T-helper 1 cell treated with Interleukin-12 subunit alpha and Interleukin-12 subunit beta and Interleukin-4 antibody, amounts not matched to agents 30 μg/mL and 1 μg/mL, for 36 hours (primary cell): ENCODE data around the gene GPC2.
"Not testable (repeated sequence)": the region's sequence is repeated elsewhere in the genome, so short reads cannot be mapped to it uniquely, and the experiment has no call there.

Experiments
- H3K27ac Mint-ChIP-seq: one replicate; pipeline ENCODE4 v1.8.0; 2021; ENCODE audit warnings: mild to moderate bottlenecking, mixed read lengths
- H3K27me3 Mint-ChIP-seq: one replicate; pipeline ENCODE4 v1.8.0; 2021; ENCODE audit warnings: low read depth, mixed read lengths
- H3K36me3 Mint-ChIP-seq: one replicate; pipeline ENCODE4 v1.8.0; 2021; ENCODE audit warnings: low read depth, mixed read lengths
- H3K4me1 Mint-ChIP-seq: one replicate; pipeline ENCODE4 v1.8.0; 2021; ENCODE audit warnings: low read depth, mixed read lengths
- H3K4me3 Mint-ChIP-seq: one replicate; pipeline ENCODE4 v1.8.0; 2021; ENCODE audit warnings: mild to moderate bottlenecking, moderate library complexity, mixed read lengths
- H3K9me3 Mint-ChIP-seq: one replicate; pipeline ENCODE4 v1.8.0; 2021; ENCODE audit warnings: mixed read lengths

Gene GPC2

GRCh38 chr7:100189061-100189460 lies 11.9 kb upstream of the GPC2 start:
- H3K4me3 Mint-ChIP-seq, result no peak overlapping the region
- peaks cover 18% of the 10 kb centered on the region for H3K4me1 Mint-ChIP-seq
- no peaks in the 10 kb centered on the region for H3K27me3 Mint-ChIP-seq
- H3K27ac Mint-ChIP-seq, result no peak overlapping the region
- peaks cover 12% of the 10 kb centered on the region for H3K36me3 Mint-ChIP-seq
- no peaks in the 10 kb centered on the region for H3K9me3 Mint-ChIP-seq

- no peaks in the 10 kb centered on the region for H3K9me3 Mint-ChIP-seq
- peaks cover 9% of the 10 kb centered on the region for H3K36me3 Mint-ChIP-seq
- H3K4me3 Mint-ChIP-seq, result no peak overlapping the region
- H3K27me3 Mint-ChIP-seq, result no peaks in the 10 kb centered on the region
- peaks cover 32% of the 10 kb centered on the region for H3K4me1 Mint-ChIP-seq
- no peak overlapping the region for H3K27ac Mint-ChIP-seq
Measured at GRCh38 chr7:100185726-100186125, 8.5 kb upstream of the GPC2 start.

GRCh38 chr7:100183090-100183489 lies 5.9 kb upstream of the GPC2 start:
- not testable (repeated sequence) for H3K9me3 Mint-ChIP-seq, H3K36me3 Mint-ChIP-seq, H3K27me3 Mint-ChIP-seq, H3K4me3 Mint-ChIP-seq
- H3K27ac Mint-ChIP-seq, result peak overlapping the region; percentile 65
- peaks cover 26% of the 10 kb centered on the region for H3K4me1 Mint-ChIP-seq

GRCh38 chr7:100182616-100183015 lies 5.4 kb upstream of the GPC2 start:
- Mint-ChIP-seq H3K4me1 (peaks cover 28% of the 10 kb centered on the region), H3K4me3 (peak overlapping the region; percentile 80), H3K27ac (peak overlapping the region; percentile 91)
- H3K36me3 Mint-ChIP-seq, H3K27me3 Mint-ChIP-seq, H3K9me3 Mint-ChIP-seq: not testable (repeated sequence)

- Mint-ChIP-seq H3K4me1 (peaks cover 38% of the 10 kb centered on the region), H3K4me3 (peak overlapping the region; percentile 64), H3K27ac (peak overlapping the region; percentile 91)
- H3K9me3 Mint-ChIP-seq, H3K27me3 Mint-ChIP-seq, H3K36me3 Mint-ChIP-seq: not testable (repeated sequence)
Measured at GRCh38 chr7:100180084-100180483, 2.9 kb upstream of the GPC2 start.

- H3K4me3 Mint-ChIP-seq, result peak overlapping the region; percentile 77
- H3K9me3 Mint-ChIP-seq, result no peaks in the 10 kb centered on the region
- no peak overlapping the region for H3K27ac Mint-ChIP-seq
- peaks cover 12% of the 10 kb centered on the region for H3K27me3 Mint-ChIP-seq
- peaks cover 27% of the 10 kb centered on the region for H3K4me1 Mint-ChIP-seq
- peaks cover 7% of the 10 kb centered on the region for H3K36me3 Mint-ChIP-seq
Measured at GRCh38 chr7:100176096-100177044, 811 bp downstream of the GPC2 start.

GRCh38 chr7:100175296-100175935 lies 1.8 kb downstream of the GPC2 start:
- Mint-ChIP-seq H3K27ac (peak overlapping the region; percentile 23), H3K4me3 (peak overlapping the region; percentile 47), H3K4me1 (peaks cover 23% of the 10 kb centered on the region), H3K27me3 (peaks cover 18% of the 10 kb centered on the region), H3K36me3 (peaks cover 4% of the 10 kb centered on the region), H3K9me3 (no peaks in the 10 kb centered on the region)

GRCh38 chr7:100174582-100174981 lies 2.6 kb downstream of the GPC2 start:
- H3K27ac Mint-ChIP-seq, result no peak overlapping the region

GRCh38 chr7:100173806-100174495 lies 3.2 kb downstream of the GPC2 start:
- peaks cover 34% of the 10 kb centered on the region for H3K4me1 Mint-ChIP-seq
- no peak overlapping the region for H3K27ac Mint-ChIP-seq
- peaks cover 21% of the 10 kb centered on the region for H3K27me3 Mint-ChIP-seq
- H3K4me3 Mint-ChIP-seq, result no peak overlapping the region
- no peaks in the 10 kb centered on the region for H3K9me3 Mint-ChIP-seq
- H3K36me3 Mint-ChIP-seq, result peaks cover 3% of the 10 kb centered on the region

More at GRCh38 chr7:100174582-100174981, 2.6 kb downstream of the GPC2 start:
- Mint-ChIP-seq H3K4me3 (peak overlapping the region; percentile 13), H3K9me3 (no peaks in the 10 kb centered on the region), H3K27me3 (peaks cover 21% of the 10 kb centered on the region), H3K4me1 (peaks cover 28% of the 10 kb centered on the region), H3K36me3 (peaks cover 3% of the 10 kb centered on the region)

GRCh38 chr7:100171840-100172239 lies 5.3 kb downstream of the GPC2 start:
- Mint-ChIP-seq H3K36me3 (peaks cover 3% of the 10 kb centered on the region), H3K4me3 (peak overlapping the region; percentile 73), H3K27ac (no peak overlapping the region), H3K9me3 (no peaks in the 10 kb centered on the region), H3K4me1 (peaks cover 49% of the 10 kb centered on the region), H3K27me3 (peaks cover 38% of the 10 kb centered on the region)

GRCh38 chr7:100171087-100171681 lies 6.0 kb downstream of the GPC2 start:
- peaks cover 3% of the 10 kb centered on the region for H3K36me3 Mint-ChIP-seq
- peak overlapping the region; percentile 11 for H3K4me3 Mint-ChIP-seq
- H3K4me1 Mint-ChIP-seq, result peaks cover 48% of the 10 kb centered on the region
- no peaks in the 10 kb centered on the region for H3K9me3 Mint-ChIP-seq
- no peak overlapping the region for H3K27ac Mint-ChIP-seq
- peaks cover 38% of the 10 kb centered on the region for H3K27me3 Mint-ChIP-seq

- H3K27me3 Mint-ChIP-seq, result peaks cover 37% of the 10 kb centered on the region
Measured at GRCh38 chr7:100170101-100170897, 6.9 kb downstream of the GPC2 start.

GRCh38 chr7:100169147-100169850 lies 7.9 kb downstream of the GPC2 start:
- no peaks in the 10 kb centered on the region for H3K9me3 Mint-ChIP-seq
- peaks cover 3% of the 10 kb centered on the region for H3K36me3 Mint-ChIP-seq
- H3K27me3 Mint-ChIP-seq, result peaks cover 30% of the 10 kb centered on the region
- peaks cover 53% of the 10 kb centered on the region for H3K4me1 Mint-ChIP-seq
- peak overlapping the region; percentile 64 for H3K4me3 Mint-ChIP-seq
- peak overlapping the region; percentile 53 for H3K27ac Mint-ChIP-seq

More at GRCh38 chr7:100170101-100170897, 6.9 kb downstream of the GPC2 start:
- H3K4me3 Mint-ChIP-seq, result peak overlapping the region; percentile 70
- peaks cover 54% of the 10 kb centered on the region for H3K4me1 Mint-ChIP-seq
- H3K9me3 Mint-ChIP-seq, result no peaks in the 10 kb centered on the region
- peaks cover 3% of the 10 kb centered on the region for H3K36me3 Mint-ChIP-seq
- peak overlapping the region; percentile 8 for H3K27ac Mint-ChIP-seq
